NCI-H146 (cell line): ENCODE results near the gene TRMT112.
A peak's percentile ranks its signal among the peaks of the same experiment; 100 is the strongest.
"Not testable (repeated sequence)": the region's sequence is repeated elsewhere in the genome, so short reads cannot be mapped to it uniquely, and the experiment has no call there.

ENCODE experiments used
- DNase-seq: peaks from one replicate; lab custom pipeline; 2025; lab: John Stamatoyannopoulos, UW

Gene TRMT112

DNA sequence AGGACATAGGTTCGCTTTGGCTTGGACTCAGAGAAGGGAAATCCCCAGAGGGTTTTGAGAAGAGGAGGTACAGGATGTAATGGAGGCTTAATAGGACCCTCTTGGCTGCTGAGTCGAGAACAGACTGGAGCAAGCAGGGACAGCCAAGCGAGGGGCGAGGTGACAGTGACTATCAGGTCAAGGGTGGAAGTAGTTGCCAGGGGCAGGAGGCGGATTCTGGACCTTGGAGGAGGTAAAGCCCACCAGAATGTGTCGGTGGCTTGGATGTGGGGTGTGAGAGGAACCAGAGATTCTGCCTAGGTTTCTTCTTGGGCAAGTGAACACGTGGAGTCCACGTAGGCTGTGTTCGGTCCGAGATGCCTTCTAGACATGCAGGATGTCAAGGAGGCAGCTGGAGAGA is 4.4 kb downstream of the TRMT112 start:
- DNase-seq: no peak

- DNase-seq: not testable (repeated sequence)
Measured at GRCh38 chr11:64307795-64308194, 9.6 kb downstream of the TRMT112 start.

DNA sequence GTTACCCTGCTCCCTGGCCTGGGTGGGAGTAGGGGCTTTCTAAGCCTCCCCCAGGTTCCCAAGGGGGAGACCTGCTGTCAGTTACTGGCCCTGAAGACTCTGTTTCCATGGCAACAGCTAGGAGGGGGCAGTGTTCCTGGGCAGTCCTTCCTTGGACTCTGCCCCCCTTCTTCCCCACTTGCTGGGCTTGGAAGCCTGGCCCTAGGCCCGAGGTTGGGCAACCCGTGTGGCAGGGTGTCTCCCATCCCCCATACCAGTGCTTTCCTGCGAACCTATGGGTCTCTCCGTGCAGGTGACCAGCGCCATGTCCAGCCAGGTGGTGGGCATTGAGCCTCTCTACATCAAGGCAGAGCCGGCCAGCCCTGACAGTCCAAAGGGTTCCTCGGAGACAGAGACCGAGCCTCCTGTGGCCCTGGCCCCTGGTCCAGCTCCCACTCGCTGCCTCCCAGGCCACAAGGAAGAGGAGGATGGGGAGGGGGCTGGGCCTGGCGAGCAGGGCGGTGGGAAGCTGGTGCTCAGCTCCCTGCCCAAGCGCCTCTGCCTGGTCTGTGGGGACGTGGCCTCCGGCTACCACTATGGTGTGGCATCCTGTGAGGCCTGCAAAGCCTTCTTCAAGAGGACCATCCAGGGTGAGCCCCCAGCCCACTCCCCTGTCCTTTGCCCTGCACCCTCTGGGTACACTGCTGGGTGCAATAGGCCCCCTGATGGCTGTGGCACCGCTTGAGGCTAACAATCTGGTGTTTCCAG is 10.3 kb downstream of the TRMT112 start:
- no peak for DNase-seq

GRCh38 chr11:64306563-64306875 is 10.8 kb downstream of the TRMT112 start:
- no peak for DNase-seq

GRCh38 chr11:64305691-64306562 is 11.4 kb downstream of the TRMT112 start:
- DNase-seq: peak; percentile 68

GRCh38 chr11:64305075-64305690 is 12.2 kb downstream of the TRMT112 start, which contains the start of gene ESRRA:
TSS of gene ESRRA (plus strand) at chr11:64305524. CDS start at chr11:64307180, 1,656 bp downstream.
- peak; percentile 100 for DNase-seq

DNA sequence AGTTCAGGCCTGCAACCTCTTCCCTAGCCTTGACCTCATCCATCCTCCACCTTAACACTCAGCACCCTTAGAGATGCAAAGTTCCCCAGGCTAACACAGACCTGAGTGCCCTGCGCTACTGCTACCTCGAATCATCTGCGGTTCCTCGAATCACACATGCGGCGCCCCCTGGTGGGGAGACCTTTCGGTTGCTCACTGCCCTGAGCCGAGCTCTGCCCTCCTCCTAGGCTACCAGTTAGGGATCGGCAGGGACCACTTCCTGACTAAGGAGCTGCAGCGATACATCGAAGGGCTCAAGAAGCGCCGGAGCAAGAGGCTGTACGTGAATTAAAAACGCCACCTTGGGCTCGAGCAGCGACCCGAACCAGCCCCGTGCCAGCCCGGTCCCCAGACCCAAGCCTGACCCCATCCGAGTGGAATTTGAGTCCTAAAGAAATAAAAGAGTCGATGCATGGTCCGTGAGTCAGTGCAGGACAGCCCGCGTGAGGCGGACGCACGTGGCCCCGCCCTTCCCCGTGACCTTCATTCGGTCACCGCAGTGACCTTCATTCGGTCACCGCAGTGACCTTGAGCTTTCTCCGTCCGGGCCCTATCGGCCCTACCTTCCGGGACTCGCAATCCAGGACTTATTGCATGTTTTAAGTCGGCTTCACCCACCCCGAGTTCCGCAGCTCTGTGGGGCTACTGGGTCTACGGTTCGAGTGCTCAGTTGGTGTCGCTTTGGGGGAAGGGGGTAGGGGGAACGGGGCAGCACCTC is 12.9 kb downstream of the TRMT112 start:
- DNase-seq: peak; percentile 90

DNA sequence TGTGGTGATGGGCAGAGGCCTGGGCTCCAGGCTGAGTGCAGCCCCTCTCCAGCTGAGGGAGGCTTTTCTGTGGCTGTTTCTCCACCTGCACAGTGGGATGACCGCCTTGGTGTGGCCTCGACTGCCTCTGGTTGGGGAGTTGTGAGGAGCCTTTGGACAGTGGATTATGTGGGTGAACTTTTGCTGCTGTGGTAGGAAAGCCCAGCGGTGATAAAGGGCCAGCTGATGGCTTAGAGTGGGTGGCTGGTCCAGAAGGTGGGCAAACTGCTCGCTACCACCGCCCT is 13.4 kb downstream of the TRMT112 start:
- DNase-seq: no peak

- DNase-seq: no peak
Measured at GRCh38 chr11:64303109-64304031, 14.0 kb downstream of the TRMT112 start.

- no peak for DNase-seq
Measured at GRCh38 chr11:64299847-64300648, 17.3 kb downstream of the TRMT112 start, which contains the start of gene CATSPERZ. TSS of gene CATSPERZ (plus strand) at chr11:64300358. CDS start at chr11:64300411, 53 bp downstream.

DNA sequence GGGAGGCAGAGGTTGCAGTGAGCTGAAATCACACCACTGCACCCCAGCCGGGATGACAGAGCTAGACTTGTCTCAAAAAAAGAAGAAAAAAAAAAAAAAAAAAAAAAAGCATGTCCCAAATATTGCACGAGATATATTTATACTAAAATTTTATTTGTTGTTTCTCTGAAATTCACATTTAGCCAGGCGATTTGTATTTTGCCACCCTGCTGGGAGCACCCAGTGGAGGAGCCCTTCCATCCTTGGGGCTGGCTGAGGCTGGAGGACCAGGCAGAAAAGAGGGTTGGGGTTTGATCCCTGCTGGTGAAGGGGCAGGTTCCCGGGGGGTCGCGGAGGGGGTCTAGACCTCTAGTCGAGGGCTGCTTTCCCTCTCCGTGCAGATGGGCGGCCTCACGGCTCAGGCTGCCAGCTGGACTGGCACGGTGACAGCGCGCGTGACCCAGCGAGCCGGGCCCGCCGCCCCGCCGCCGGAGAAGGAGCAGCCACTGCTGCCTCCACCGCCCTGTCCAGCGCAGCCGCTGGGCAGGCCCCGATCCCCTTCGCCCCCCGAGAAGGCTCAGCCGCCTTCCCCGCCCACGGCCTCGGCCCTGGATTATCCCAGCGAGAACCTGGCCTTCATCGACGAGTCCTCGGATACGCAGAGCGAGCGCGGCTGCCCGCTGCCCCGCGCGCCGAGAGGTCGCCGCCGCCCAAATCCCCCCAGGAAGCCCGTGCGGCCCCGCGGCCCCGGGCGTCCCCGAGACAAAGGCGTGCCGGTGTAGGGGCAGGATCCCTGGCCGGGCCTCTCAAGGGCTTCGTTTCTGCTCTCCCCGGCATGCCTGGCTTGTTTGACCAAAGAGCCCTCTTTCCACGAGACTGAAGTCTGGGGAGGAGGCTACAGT is 18.2 kb downstream of the TRMT112 start:
- DNase-seq: no peak

DNA sequence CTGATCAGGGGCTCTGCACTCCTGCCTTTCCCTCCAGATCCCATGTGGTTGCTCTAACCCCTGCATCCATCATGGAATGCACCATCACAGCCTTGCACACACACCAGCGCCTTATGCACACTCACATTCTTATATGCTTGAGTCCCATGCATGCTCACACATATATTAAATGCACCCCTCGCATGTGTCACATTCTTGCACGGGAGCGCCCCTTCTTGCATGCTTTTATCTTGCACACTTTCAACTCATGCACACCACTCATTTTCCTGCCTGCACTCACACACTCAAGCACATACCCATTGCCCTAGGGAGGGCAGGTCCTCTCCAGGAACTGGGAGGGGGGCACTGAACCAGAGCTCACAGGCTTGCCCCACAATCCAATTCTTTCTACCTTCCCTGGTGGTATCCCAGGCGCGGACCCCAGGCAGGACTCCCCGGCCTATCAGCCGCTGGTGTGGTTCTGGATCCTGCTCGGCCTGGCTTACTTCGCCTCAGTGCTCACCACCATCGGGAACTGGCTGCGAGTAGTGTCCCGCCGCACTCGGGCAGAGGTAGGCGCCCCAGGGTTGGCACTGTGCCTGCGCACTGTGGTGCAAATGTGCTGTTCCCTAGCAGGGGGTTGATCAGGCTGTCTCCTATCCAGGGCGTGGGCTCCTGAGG is 19.5 kb downstream of the TRMT112 start:
- no peak for DNase-seq

- no peak for DNase-seq
Measured at GRCh38 chr11:64296830-64297698, 20.3 kb downstream of the TRMT112 start.

GRCh38 chr11:64296236-64296635 is 21.1 kb downstream of the TRMT112 start:
- DNase-seq: no peak

DNA sequence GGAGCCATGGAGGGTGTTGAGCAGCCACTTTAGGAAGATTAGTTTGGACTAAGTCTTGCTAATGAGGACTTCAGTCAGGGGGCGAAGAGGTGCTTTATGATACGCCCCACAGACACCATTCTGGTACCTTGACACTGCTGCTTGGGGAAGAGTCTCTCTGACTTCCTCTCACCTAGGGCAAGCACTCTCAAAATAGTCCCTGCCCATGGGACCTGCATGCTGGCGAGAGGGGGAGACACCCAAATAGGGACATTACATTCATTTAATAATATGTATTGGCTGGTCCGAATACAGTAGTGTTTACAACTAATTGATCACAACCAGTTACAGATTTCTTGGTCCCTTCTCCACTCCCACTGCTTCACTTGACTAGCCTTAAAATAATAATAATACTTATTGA is 21.6 kb downstream of the TRMT112 start:
- no peak for DNase-seq

- DNase-seq: no peak
Measured at GRCh38 chr11:64294774-64295173, 22.6 kb downstream of the TRMT112 start.

GRCh38 chr11:64292460-64293254 is 24.7 kb downstream of the TRMT112 start:
- DNase-seq: no peak
